Measurements from ENCODE around the gene ATP4B.

Gene ATP4B

DNA sequence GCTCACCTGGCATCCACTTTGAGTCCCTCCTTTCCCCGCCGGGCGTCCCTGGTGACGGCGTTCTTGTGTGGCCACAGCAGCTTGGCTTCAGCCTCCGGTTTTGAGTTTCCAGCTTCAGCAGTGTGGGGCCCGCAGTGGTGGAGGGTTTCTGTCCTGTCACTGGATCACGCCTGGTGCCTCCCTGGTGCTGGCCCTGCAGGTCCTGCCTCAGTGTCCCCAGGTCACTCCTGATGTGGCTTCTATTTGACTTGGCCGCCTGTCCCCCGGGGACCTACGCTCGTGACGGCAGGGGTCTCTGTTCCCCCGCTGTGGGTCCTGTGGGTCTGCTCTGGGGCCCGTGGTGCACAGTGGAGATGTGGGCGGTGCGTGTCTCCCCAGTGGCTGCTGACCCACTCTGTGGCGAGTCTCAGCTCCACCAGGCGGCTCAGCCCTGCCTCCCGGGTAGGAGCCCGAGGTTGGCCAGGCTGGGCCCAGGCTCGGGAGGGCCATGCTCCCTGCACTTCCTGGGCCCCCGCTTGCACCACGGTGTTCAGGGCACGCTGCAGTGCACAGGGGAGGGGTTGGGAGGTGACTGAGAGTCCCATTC is 1.9 kb downstream of the ATP4B start:
- DNase-seq (ENCODE audit: low read depth) = no peak

DNA sequence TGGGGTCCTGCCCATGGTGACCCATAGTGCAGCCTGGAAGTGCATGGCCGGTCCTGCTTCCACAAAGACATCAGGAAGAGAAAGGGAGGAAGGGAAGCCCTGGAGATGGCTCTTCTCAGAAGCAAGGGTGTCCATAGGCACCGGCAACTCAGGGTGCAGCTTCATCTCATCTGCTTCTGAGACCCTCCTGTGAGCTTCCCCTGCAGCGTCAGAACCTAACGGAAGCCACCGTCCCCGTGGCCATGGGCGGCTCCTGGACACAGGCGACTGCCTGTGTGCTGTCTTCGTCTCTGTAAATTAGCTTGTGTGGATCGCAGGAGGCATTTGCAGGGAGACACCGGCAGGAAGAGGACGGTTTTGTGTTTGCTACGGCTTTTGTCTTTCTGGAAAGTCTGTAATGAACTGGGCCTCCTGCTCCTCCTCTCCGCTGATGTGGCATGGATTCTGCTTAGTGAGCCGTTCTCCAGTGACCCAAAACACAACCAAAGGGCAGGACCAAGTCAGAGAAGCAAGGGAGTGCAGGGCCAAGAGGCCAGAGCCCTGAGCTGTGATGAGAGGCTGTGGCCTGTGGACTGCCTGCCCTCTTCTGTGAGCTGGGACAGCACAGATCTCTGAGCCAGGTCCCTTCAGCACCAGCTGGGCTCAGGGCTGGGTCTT is 2.5 kb downstream of the ATP4B start:
- DNase-seq (ENCODE audit: low read depth) = no peak

DNA sequence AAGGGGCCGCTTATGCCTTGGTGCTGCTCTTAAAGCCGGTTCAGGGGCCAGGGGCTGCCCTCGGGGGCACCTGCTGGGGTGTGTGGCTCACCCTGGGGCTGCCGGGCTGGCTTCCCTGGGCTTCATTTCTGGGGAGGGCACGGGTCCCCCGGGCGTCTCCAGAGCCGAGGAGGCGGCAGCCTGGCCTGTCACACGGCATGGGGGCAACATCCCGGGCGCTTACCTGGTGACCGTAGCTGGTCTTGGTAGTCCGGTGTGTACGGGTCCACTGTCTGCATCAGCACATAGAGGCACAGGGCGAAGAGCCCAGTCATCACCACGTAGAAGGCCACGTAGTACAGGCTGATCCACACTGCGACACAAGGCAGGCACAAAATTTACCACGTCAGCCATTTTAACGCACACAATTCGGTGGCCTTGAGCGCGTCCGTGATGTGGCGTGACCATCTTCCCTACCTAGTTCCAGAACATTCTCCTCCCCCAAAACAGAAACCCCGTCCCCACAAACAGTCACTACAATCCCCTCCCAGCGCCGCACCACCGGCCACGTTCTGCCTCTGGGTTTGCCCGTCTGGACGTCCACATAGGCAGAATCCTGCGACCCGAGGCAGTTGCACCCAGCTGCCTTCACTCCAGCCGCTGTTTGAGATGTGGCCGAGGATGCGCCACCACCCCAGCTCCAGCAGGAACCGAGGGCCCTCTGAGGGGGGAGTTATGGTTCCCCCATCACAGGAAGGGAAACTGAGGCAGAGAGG is 3.2 kb downstream of the ATP4B start:
- DNase-seq (ENCODE audit: low read depth) = no peak

DNA sequence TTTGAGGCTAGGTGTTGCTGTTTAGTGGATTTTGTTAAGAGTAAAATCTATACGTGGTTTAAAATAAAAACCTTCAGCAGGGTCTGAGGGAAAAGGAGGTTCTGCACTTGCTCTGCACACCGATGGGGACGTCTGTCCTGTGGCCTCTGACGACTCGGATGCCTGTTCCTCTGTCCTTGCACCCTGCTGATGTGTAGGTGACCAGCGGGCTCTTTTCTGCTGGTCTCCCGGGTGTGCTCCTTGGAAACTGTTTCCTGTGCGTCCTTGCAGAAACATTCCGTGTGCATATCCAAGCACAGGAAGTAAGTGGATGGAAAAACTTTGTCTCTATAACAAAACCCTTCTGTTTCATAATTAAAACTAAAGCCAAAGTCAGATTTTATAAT is 3.8 kb downstream of the ATP4B start:
- no peak for DNase-seq (ENCODE audit: low read depth)

DNA sequence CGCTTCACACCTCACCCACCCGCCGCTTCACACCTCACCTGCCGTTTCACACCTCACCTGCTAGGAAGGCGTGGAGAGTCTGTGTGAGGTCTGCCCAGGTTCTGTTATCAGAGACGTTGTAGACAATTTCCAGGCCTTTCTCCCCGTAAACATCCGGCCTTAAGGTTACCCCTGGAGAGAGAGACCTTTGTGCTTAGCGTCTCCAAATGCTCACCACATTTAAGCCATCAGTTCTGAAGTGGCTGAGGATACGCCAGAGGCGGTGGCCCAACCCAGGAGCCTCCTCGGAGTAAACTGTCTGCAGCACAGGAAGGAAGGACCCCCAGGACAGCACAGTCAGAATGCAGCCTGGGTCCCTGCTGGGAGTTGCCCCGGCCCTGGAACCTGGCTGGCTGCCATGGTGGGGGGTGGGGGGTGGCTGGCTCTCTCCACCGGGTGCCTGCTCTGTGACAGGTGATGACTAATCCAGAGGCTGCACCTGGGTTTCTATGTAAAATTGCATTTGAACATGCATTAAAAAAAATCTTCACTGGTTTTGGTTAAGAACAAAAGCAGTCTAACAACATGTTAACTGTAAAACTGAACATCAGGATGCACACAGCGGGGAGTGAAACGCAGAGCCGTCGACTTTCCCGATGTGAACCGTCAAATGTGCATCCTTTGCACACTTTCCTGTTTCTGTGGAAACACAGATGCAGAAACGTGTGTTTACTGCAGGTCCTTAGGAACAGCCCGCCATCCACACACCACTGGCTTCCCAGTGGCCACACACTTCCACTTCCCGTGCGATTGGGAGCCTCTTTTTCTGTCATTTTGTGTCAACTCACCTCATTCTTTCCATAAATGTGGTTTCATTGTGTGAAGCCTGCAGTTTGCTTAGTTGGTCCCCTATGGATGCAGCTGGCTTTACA is 4.5 kb downstream of the ATP4B start:
- DNase-seq (ENCODE audit: low read depth) = no peak

DNA sequence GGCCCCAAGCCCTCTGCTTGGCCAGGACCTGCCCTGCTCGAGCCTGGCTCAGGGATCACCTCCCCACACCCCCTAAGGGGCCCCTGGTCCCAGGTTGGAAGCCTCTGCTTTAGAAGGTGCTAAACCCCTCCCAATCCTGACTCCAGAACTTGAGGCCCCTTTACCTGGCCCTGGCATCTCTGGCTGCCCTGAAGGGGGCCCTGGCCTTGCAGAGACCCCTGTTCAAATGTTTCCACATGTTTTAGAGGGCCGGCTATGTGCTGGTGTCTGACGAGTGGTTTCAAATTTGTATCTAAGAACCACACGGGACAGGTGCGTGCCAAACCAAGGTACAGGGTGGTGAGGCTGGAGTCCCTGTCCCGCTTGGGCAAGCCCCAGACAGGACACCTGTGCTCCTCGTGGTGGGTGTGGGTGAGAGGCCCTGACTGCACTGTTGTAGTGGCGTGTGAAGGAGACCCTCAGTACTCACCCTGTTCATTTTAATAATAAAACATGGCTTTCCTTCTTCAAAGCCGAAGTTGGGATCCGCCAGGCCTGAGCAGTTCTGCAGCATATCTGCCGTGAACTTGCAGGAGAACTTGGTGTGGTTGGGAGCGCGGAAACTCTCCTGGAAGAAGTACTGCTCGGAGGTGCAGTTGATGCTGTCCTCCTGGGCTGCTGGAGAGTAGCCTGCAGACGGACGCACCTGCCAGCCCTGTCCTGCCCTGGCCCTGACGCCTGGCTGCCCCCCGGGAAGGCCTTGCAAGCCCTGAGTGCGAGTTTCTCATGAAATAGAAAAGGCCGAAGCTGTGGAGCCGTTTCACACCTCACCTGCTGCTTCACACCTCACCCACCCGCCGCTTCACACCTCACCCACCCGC is 5.4 kb downstream of the ATP4B start:
- DNase-seq (ENCODE audit: low read depth) = no peak

DNA sequence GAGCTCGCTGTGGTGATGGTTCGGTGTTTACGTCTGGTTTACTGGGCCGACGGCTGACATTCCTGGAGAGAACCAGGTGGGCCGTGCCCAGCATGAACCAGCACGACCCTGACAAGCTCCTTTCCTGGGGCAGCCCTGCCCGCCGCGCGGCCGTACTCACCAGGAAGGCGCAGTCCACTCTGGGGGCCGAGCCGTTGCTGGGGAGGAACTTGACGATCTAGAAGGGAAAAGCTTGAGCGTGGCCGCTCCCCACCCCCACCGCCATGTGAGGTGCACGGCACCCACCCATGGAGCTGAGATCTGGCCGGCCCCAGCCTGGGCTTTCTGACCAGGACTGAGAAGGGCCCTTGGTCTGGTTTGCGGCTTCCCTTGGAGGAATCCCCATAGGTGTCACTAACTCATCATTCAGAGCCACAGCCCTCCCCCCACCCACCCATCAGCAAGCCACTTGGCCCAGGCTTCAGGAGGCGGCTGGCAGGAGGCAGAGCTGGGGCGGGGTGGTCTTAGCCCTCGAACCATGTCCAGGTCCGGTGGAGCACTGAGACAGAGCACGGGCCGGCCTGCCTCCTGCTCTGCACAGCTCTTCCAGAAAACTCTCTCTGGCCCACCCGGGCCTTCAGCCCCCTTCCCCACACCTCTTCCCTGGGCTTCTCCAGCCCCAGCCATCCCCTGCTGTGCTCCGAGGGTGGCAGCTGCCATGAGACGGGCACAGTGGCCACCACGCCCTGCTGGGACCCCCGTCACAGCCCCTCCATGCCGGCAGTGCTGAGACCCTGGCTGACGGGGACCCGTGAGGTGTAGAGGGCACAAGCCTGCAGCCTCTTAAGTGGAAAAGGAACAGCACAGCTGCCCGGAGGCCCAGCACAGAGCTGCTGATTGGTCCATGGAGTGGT is 6.2 kb downstream of the ATP4B start:
- no peak for DNase-seq (ENCODE audit: low read depth)

DNA sequence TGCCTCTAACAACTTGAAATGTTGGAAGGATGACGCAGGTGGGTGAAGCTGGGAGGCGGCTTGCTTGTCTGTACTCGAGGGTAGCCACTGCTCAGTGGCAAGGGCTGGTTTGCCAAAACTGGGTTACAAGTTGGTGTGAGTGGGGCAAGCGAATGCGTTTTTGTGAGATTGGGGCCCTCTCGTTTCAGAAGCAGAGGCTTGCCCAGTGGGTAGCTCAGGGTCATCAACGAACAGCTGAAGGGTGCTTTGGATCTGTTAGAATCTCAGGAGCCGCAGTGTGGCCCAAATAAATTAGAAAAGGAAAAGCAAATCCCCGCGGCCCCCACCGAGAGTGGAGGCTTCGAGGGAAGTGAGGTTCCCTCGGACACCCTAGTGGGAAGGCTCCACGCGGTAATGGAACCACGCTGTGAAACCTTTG is 7.3 kb downstream of the ATP4B start:
- no peak for DNase-seq (ENCODE audit: low read depth)

DNA sequence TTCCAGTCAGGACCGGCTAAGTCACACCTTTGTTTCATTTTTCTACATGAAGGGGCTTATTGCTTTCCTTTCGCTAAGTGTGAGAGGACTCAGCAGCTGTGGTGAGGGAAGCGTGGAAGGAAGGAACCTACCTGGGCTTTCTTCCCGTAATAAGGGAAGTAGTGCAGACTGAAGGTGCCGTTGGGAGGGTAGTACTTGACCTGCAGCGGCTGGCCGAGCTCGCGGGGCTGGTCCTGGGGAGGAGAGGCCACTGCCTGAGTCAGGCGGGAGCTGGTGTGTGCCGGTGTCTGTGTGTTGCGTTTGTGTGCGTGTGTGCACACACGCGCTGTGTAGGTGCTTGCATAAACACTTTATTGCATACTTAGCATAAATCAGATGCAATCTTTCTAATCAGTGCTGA is 7.7 kb downstream of the ATP4B start:
- no peak for DNase-seq (ENCODE audit: low read depth)

DNA sequence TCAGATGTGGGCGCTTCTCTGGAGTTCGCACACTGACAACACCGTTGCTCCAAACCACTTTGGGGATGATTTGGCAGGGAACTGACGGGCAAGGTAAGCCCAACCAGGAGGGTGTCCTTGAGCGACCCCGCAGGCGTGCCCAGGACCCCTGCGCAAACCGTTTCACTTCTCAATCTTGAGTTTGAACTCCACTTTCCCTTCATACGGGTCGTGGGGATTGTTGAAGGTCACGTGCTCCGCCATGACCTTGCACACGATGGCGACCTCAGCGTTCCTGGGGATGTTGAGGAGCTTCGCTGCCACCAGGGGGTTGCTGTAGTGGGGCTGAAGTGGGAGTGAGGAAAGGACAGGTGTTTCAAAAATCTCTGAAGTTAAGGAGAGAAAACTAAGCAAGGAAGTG is 8.8 kb downstream of the ATP4B start:
- DNase-seq (ENCODE audit: low read depth) = no peak

DNA sequence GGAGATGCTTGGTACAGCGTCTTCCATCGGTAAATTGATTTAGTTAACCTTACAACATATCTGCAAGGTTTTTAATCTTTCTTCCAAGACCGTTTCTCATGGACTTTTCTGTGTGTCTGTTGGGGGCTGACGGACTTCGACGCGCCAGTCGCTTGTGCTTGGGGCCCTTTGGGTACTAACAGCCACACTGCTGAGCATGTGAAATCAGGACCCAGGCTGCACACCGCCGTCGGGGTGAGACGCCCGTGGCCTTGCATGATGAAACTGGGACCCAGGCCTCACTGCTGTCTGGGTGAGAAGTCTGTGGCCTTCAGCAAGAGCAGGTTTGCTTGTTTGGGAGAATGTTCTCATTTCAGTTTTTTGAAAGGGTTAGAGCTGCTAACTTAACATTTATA is 9.8 kb downstream of the ATP4B start:
- DNase-seq (ENCODE audit: low read depth) = no peak

DNA sequence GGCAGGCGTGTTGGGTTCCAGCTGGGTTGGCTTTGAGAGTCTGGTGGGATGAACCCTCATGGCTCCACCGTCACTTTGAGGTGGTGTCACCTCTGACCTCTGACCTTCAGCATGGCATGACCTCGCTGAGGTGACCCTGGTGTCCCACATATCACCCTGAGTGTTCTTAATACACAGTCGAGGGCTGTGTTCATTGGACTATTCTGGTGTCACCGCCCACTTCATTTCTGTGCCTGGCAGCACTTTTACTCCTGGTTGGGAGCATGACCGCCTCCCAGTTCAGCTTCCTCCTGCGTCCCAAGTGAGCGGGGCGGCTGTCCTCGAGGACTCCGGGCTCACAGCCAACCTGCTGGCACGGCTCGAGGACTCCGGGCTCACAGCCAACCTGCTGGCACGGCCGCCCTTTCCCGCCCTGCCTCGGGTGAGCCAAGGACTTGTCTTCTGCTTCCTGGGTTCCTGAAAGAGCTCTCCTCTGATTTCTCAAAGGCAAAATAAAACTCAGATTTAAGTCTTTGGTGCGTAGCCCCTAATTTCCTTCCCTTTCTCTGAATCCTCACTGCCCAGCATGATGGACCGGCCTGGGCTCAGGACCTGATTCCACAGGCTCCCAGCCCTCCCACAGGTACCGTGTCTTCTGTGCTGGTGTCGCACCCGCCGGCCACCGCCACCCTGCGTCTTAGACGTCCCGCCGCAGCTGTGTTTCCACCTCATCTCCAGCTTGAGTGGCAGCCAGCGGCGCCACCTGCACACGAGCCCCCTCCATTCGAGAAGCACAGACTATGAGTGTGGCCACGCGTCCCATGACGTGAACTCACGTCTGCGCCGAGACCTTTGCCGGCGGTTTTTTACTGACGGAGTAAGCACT is 10.4 kb downstream of the ATP4B start:
- DNase-seq (ENCODE audit: low read depth) = no peak

DNA sequence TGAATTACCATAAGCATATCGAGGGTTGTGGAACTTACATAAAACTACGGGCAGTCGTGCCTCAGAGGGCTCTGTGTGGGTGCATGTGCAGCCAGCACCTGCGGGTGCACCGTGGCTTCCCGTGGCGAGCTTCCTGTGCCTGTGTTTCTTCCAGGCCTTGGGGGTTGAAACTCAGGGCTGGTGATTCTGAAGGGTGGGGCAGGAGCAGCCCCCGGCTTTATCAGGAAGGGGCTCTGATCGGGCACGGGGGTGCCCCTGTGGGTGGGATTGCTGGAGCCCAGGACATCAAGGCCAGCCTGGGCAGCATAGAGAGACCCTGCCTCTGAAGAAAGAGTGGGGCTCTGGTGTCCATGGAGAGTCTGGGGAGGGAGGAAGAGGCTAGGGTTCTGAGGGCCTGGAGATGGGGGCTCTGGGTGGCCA is 11.1 kb downstream of the ATP4B start:
- no peak for DNase-seq (ENCODE audit: low read depth)

DNA sequence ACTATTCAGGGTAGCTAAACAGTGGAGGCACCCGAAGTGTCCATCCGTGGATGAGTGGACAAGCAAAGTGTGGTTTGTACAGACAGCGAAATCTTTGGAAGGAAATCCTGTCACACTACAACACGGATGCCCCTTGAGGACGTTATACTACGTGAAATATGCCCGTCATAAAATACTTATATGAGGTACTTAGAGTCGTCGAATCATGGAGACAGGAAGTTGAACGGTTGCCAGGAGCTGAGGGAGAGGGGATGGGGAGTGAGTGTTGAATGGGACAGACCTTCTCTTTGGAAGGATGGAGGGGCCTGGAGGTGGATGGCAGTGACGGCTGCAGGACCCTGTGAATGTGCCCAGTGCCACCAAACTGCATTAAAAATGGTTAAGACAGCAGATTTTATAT is 11.6 kb downstream of the ATP4B start:
- DNase-seq (ENCODE audit: low read depth) = no peak

DNA sequence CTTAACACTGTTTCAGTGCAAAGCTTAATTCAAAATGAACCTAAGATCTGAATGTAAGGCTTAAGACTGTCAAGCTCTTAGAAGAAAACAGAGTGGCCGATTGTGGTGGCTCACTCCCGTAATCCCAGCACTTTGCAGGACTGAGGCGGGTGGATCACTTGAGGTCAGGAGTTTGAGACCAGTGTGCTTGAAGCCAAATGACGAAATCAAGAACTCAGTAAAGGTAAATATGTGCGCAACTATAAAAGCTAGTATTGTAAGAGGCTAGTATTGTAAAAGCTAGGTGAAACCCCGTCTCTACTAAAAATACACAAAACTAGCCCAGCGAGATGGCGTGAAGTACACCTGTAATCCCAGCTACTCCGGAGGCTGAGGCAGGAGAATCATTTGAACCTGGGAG is 12.7 kb downstream of the ATP4B start:
- no peak for DNase-seq (ENCODE audit: low read depth)

DNA sequence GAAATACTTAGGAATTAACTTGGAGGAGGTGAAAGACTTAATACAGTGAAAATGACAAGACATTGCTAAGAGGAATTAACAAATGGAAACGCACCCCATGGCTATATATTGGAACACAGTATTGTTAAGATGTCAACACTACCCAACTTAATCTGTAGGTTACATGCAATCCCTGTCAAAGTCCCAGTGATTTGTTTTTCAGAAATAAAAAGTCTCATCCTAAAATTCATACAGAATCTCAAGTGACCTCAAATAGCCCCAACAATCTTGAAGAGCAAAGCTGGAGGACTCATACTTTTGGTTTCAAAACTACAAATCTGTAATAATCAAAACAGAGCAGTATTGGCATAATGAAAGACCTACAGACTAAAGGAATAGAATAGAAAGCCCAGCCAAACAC is 13.2 kb downstream of the ATP4B start:
- DNase-seq (ENCODE audit: low read depth) = no peak

DNA sequence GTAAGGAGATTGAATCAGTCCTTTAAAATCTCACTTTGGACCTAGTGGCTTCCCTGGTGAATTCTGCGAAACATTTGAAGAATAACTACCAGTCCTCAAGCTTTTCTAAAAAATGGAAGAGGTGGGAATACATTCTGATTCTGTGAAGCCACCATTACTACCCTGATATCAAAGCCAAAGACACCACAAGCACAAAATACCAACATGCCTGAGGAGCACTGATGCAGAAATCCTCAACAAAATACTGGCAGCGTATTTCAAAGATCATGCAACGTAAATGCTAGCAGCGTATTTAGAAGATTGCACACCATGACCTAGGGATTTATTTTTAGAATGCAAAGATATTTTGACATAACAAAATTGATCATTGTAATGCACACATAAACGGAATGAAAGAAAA is 14.4 kb downstream of the ATP4B start:
- DNase-seq (ENCODE audit: low read depth) = no peak

DNA sequence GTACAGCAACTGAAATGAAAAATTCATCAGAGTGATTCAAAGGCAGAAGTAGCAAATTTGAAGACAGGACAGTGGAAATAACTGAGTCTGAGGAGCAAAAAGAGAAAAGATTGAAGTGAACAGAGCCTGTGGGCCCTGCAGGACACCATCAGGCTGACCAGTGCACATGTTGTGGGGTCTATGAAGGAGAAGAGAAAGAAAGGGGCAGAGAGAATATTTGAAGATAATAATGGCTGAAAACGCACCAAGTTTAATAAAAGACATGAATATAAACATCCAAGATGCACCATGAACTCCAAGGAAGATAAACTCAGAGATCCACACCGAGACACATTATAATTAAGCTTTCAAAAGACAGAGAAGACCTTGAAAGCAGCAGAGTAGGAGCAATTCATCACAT is 15.4 kb downstream of the ATP4B start:
- no peak for DNase-seq (ENCODE audit: low read depth)

DNA sequence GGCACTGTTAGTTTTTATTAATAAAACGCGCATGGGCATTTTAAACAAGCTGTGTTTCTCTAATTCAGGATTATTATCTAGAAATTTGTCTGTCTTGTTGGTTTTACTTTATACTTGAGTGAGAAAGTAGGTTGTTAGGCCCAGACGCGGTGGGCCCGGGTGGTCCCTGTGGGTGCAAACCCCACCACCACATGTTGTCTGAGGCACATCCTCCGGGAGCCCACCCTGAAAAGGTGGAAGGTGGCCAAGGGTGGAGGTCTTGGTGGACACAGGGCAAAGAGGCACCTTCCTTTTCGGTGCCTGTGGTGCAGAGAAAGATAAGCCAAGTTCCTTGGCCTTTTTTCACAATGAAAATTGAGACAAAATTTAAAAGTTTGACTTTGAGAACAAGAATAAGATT is 16.6 kb downstream of the ATP4B start:
- DNase-seq (ENCODE audit: low read depth) = no peak
